Ishikawa (cell line): ENCODE results near the gene YTHDF1.

Experiments used
- CEBPB ChIP-seq: IDR thresholded peaks from 2 replicates; pipeline ENCODE4 v1.6.1; 2012
- CREB1 ChIP-seq: IDR thresholded peaks from 2 replicates; pipeline ENCODE4 v1.6.1; 2012; ENCODE audit warnings: low read depth
- EGR1 ChIP-seq: IDR thresholded peaks from 2 replicates; pipeline ENCODE4 v1.6.1; 2012
- EP300 ChIP-seq: IDR thresholded peaks from 2 replicates; pipeline ENCODE4 v1.6.1; 2012; ENCODE audit warnings: borderline replicate concordance
- FOXM1 ChIP-seq: IDR thresholded peaks from 2 replicates; pipeline ENCODE4 v1.6.1; 2012; ENCODE audit warnings: low read depth, borderline replicate concordance
- NFIC ChIP-seq: IDR thresholded peaks from 2 replicates; pipeline ENCODE4 v1.6.1; 2012
- RAD21 ChIP-seq: IDR thresholded peaks from 2 replicates; pipeline ENCODE4 v1.6.1; 2012; ENCODE audit warnings: low read depth
- TAF1 ChIP-seq: IDR thresholded peaks from 2 replicates; pipeline ENCODE4 v1.6.1; 2012; ENCODE audit warnings: low read depth, mild to moderate bottlenecking
- TCF12 ChIP-seq: IDR thresholded peaks from 2 replicates; pipeline ENCODE4 v1.6.1; 2012; ENCODE audit warnings: low read depth
- TEAD4 ChIP-seq: IDR thresholded peaks from 2 replicates; pipeline ENCODE4 v1.6.1; 2012
- YY1 ChIP-seq: IDR thresholded peaks from 2 replicates; pipeline ENCODE4 v1.6.1; 2012; ENCODE audit warnings: low read depth
- ZBTB7A ChIP-seq: IDR thresholded peaks from 2 replicates; pipeline ENCODE4 v1.6.1; 2012; ENCODE audit warnings: low read depth
- TF ChIP-seq, protein P1 (sequence below): IDR thresholded peaks from 2 replicates; pipeline ENCODE4 v1.6.1; 2012
- TF ChIP-seq, protein P2 (sequence below): IDR thresholded peaks from 2 replicates; pipeline ENCODE4 v1.6.1; 2012; ENCODE audit warnings: low read depth, mild to moderate bottlenecking
- TF ChIP-seq, protein P3 (sequence below): IDR thresholded peaks from 2 replicates; pipeline ENCODE4 v1.6.1; 2012

YTHDF1 gene

DNA sequence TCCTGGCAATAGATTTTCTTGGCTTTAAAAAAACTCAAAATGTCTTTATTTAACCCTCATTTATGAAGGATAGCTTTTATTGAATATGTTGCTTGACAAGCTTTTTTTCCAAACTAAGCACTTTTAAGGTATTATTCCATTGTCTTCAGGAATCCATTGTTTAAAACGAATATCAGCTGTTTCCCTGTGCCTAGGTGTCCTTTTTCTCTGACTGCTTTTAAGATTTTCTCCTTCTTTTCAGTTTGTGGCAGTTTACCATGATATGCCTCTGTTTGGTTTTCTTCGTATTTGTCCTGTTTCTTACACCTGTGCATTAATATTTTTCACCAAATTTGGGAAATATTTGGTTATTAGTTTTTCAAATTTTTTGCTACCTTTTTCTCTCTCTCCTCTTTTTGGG, 68.4 kb downstream of the YTHDF1 start:
- no peak for TF ChIP-seq TCF12
- TF ChIP-seq TAF1 = no peak
- TF ChIP-seq, protein P1, sequence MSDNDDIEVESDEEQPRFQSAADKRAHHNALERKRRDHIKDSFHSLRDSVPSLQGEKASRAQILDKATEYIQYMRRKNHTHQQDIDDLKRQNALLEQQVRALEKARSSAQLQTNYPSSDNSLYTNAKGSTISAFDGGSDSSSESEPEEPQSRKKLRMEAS = no peak
- no peak for TF ChIP-seq CREB1
- no peak for TF ChIP-seq ZBTB7A
- TF ChIP-seq TEAD4 = no peak
- no peak for TF ChIP-seq EP300
- TF ChIP-seq, protein P2, sequence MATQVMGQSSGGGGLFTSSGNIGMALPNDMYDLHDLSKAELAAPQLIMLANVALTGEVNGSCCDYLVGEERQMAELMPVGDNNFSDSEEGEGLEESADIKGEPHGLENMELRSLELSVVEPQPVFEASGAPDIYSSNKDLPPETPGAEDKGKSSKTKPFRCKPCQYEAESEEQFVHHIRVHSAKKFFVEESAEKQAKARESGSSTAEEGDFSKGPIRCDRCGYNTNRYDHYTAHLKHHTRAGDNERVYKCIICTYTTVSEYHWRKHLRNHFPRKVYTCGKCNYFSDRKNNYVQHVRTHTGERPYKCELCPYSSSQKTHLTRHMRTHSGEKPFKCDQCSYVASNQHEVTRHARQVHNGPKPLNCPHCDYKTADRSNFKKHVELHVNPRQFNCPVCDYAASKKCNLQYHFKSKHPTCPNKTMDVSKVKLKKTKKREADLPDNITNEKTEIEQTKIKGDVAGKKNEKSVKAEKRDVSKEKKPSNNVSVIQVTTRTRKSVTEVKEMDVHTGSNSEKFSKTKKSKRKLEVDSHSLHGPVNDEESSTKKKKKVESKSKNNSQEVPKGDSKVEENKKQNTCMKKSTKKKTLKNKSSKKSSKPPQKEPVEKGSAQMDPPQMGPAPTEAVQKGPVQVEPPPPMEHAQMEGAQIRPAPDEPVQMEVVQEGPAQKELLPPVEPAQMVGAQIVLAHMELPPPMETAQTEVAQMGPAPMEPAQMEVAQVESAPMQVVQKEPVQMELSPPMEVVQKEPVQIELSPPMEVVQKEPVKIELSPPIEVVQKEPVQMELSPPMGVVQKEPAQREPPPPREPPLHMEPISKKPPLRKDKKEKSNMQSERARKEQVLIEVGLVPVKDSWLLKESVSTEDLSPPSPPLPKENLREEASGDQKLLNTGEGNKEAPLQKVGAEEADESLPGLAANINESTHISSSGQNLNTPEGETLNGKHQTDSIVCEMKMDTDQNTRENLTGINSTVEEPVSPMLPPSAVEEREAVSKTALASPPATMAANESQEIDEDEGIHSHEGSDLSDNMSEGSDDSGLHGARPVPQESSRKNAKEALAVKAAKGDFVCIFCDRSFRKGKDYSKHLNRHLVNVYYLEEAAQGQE = no peak
- TF ChIP-seq RAD21 = no peak
- TF ChIP-seq NFIC = no peak
- no peak for TF ChIP-seq EGR1
- no peak for TF ChIP-seq CEBPB
- no peak for TF ChIP-seq YY1
- TF ChIP-seq, protein P3, sequence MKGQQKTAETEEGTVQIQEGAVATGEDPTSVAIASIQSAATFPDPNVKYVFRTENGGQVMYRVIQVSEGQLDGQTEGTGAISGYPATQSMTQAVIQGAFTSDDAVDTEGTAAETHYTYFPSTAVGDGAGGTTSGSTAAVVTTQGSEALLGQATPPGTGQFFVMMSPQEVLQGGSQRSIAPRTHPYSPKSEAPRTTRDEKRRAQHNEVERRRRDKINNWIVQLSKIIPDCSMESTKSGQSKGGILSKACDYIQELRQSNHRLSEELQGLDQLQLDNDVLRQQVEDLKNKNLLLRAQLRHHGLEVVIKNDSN = no peak
- TF ChIP-seq FOXM1 = no peak
